Stimulated activated naive CD8-positive, alpha-beta T cell treated with anti-CD3 and anti-CD28 coated beads, Interleukin-15, Interleukin-2, amounts not matched to agents 100 ng/mL and 50 ng/mL, for 24 hours (primary cell): ENCODE data around the gene ZNF286A.
"Not testable (repeated sequence)": the region's sequence is repeated elsewhere in the genome, so short reads cannot be mapped to it uniquely, and the experiment has no call there.

ENCODE experiments used
- H3K27ac Mint-ChIP-seq: one replicate; pipeline ENCODE4 v1.8.0; 2021; ENCODE audit warnings: mild to moderate bottlenecking, mixed read lengths
- H3K27me3 Mint-ChIP-seq: one replicate; pipeline ENCODE4 v1.8.0; 2021; ENCODE audit warnings: mixed read lengths
- H3K36me3 Mint-ChIP-seq: one replicate; pipeline ENCODE4 v1.8.0; 2021; ENCODE audit warnings: low read depth, mixed read lengths
- H3K4me1 Mint-ChIP-seq: one replicate; pipeline ENCODE4 v1.8.0; 2021; ENCODE audit warnings: low read depth, mixed read lengths
- H3K4me3 Mint-ChIP-seq: one replicate; pipeline ENCODE4 v1.8.0; 2021; ENCODE audit warnings: mild to moderate bottlenecking, mixed read lengths
- H3K9me3 Mint-ChIP-seq: one replicate; pipeline ENCODE4 v1.8.0; 2021; ENCODE audit warnings: mixed read lengths

The ZNF286A gene

DNA sequence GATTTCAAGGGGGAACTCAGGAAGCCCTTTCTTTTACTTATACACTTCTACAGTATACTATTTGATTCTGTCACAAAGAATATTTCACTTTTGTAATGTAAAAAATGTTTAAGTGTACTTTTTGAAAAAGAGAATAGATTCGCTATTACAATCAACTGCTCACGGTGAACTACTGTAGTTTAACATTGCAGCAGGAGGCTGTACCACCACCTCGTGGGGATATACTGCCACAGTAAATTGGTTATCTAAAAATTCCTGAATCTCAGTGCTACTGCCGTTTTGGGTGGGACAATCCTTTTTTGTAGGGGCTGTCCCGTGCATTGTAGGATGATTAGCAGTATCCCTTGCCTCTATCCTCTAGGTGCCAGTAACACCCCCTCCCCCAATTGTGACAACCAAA, 30.0 kb upstream of the ZNF286A start:
- H3K27ac Mint-ChIP-seq, H3K4me3 Mint-ChIP-seq, H3K4me1 Mint-ChIP-seq, H3K9me3 Mint-ChIP-seq, H3K27me3 Mint-ChIP-seq: not testable (repeated sequence)
- H3K36me3 Mint-ChIP-seq = peaks cover 28% of the 10 kb centered on the region

DNA sequence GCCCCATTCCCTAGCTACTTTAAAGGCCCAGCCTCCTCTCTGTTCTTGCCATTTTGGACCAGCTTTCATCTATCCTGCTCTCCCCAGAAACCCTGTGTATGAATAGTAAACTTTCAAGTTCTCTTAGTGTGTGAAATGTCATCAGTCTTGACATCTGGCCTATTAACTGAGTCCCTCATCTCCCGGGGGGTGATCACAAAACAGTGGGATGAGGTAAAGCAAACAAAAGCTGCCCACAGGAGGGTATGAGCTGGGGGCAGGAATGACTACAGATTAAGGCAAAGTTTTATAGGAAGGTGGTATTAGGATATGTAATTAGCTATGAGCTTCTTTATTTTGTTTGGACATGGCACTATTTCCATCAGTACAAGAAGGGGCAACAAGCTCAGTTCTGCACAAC, 24.9 kb upstream of the ZNF286A start:
- H3K9me3 Mint-ChIP-seq, H3K4me1 Mint-ChIP-seq, H3K4me3 Mint-ChIP-seq, H3K27me3 Mint-ChIP-seq, H3K27ac Mint-ChIP-seq: not testable (repeated sequence)
- peaks cover 37% of the 10 kb centered on the region for H3K36me3 Mint-ChIP-seq

DNA sequence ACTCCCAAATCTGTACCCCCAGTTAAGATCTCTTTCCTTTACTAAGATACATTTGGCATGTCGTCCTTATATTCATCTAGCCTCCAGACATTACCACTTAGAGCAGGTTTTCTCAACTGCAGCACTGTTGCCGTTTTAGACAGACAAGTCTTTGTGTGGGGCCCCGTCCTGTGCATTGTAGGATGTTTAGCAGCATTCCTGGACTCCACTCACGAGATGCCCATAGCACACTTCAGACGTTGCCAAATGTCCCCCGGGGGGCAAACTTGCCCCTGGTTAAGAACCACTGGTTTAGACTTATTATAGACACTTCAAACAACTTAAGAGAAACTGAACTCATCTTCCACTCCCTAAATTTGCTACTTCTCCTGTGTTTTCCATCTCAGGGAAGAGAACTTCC, 23.6 kb upstream of the ZNF286A start:
- H3K27ac Mint-ChIP-seq, H3K9me3 Mint-ChIP-seq, H3K4me1 Mint-ChIP-seq, H3K4me3 Mint-ChIP-seq, H3K27me3 Mint-ChIP-seq: not testable (repeated sequence)
- peaks cover 44% of the 10 kb centered on the region for H3K36me3 Mint-ChIP-seq

DNA sequence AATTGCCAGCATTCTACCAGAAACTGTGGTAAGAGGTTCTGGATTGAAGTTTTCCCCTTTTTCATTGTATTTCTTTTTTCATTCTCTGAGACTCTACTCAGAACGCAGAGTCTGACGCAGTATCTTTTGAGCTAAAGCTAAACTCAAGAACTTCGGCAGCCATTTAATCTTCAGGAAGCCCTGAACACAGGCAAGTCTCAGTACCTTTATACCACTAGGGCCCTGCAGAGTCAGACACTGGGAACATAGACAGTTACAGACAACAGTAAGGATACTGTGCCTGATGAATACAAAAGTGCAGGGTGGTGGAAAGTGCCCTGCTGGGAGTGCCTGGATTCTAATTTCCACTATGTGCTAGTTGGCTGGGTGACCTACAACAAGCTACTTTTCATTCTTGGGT, 16.4 kb upstream of the ZNF286A start:
- Mint-ChIP-seq H3K4me3 (peak overlapping the region; percentile 95), H3K4me1 (peaks cover 23% of the 10 kb centered on the region), H3K36me3 (peaks cover 17% of the 10 kb centered on the region)
- not testable (repeated sequence) for H3K27me3 Mint-ChIP-seq, H3K27ac Mint-ChIP-seq, H3K9me3 Mint-ChIP-seq

DNA sequence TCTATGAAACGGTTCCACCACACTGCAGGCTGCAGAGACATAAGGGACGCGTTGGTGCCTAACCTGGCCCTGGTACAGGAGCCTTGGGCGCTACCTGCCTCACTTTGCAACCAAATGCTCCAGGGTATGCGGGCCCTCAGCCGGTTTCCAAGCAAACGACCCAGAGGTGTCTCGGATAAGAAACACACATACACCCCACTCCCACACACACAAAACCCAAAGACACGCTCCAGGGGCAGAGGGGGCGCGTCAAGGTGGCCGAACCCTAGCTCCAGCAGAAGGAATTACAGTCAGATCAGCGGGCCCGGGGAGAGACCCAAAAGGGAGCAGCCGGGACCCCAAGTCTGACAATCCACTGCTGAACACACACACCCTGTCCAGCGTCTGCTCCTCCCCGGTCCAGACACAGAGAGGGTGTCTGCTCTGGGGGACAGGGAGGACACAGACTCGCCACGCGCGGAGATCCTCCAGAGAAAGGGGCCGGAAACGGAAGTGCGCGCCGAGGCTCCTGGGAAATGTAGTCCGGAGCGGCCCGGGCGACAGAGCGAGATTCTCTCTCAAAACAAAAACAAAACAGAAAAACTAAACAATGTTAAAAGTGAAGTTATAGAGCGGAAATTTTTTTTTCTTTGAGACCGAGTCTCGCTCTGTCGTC, 15.6 kb upstream of the ZNF286A start, which contains the start of gene TRIM16:
TRIM16 (minus strand) TSS at position 488 of the 655 bp plus-strand sequence. CDS start 32,702 bp downstream, outside the sequence.
- peaks cover 13% of the 10 kb centered on the region for H3K36me3 Mint-ChIP-seq
- H3K27ac Mint-ChIP-seq = peak within 1 kb of the TSS; percentile 92
- not testable (repeated sequence) for H3K9me3 Mint-ChIP-seq, H3K27me3 Mint-ChIP-seq
- peak within 1 kb of the TSS; percentile 95 for H3K4me3 Mint-ChIP-seq
- H3K4me1 Mint-ChIP-seq = peaks cover 23% of the 10 kb centered on the region

DNA sequence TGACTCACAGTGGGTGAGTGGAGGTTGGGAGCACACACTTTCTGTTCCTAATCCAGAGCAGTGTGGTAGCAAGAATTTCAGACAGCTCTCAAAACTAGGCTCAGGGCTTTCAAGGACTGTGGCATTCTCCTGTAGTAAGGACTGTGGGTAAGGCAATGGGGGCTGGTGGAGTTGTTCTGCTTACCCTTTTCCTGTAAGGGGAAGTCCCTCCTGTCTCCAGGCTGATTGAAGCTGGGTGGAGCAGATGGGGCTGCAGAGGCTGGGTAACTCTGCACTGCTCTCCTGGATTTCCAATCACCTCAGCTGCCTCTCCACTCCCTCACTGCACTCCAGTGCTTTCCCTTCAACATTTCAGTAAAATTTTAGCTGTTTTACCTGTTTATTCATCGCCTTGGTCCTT, 12.1 kb upstream of the ZNF286A start:
- H3K36me3 Mint-ChIP-seq, H3K27ac Mint-ChIP-seq, H3K27me3 Mint-ChIP-seq, H3K4me3 Mint-ChIP-seq, H3K9me3 Mint-ChIP-seq: not testable (repeated sequence)
- peaks cover 19% of the 10 kb centered on the region for H3K4me1 Mint-ChIP-seq

DNA sequence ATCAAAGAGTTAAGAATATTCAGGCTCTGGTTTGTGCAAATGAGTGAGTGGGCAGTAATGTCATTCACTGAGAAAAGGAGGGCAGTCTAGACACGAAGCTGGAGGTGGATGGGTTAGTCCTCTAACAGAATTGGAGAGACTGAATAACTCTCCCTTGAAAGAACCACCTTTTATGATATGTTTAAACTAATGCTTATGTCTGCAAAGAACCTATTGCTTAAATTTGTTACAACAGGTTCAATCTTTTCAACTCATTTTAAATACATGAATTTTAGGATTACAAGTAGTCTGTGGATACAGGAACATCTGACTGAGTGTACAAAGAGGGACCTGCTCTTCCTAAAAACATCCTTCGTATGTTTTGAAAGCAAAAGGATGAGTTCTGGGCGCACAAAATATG, 585 bp upstream of the ZNF286A start:
- peaks cover 11% of the 10 kb centered on the region for H3K4me1 Mint-ChIP-seq
- peak overlapping the region; percentile 88 for H3K4me3 Mint-ChIP-seq
- peak overlapping the region; percentile 85 for H3K27ac Mint-ChIP-seq
- peaks cover 29% of the 10 kb centered on the region for H3K36me3 Mint-ChIP-seq
- H3K27me3 Mint-ChIP-seq, H3K9me3 Mint-ChIP-seq: not testable (repeated sequence)

DNA sequence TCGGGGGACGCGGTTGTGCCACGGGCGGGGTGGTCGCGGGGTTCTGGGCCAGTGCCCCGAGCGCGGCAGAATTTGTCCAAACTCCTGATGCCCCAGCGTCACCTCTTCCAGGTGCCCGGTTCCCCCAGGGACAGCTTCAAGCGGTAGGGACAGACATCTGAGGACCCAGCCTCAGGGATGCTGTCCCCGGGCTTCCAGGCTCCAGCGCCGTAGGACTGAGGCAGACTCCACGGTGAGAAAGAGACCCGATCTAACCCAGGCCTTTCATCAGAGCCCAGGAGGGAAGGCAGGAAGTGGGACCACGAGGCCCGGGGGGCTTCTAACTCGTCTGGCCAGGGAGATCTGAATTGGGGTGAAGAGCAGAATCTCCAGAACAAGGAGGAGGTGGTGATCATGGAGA, 385 bp downstream of the ZNF286A start:
- peaks cover 11% of the 10 kb centered on the region for H3K4me1 Mint-ChIP-seq
- H3K9me3 Mint-ChIP-seq, H3K27me3 Mint-ChIP-seq: not testable (repeated sequence)
- H3K4me3 Mint-ChIP-seq = peak overlapping the region; percentile 88
- peak overlapping the region; percentile 85 for H3K27ac Mint-ChIP-seq
- H3K36me3 Mint-ChIP-seq = peaks cover 34% of the 10 kb centered on the region

DNA sequence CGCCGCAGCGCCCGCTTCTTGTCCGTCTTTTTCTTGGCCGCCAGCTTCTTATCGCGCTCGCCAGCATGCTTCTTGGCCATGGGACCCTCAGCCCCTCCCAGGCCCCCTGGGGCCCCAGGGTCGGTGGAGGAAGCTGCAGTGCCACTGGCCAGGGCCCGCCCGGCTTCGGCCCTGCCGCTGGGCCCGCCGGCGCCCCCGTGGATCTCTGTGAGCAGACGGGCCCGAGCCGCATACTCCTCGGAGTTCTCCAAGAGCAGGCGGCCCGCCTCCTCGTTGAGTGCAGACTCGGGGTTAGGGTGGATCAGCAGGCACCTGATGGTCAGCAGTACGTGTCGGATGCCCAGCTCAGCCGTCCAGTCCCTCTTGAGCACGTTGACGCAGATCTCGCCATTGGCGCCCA, 4.7 kb downstream of the ZNF286A start:
- H3K27me3 Mint-ChIP-seq, H3K4me3 Mint-ChIP-seq, H3K4me1 Mint-ChIP-seq, H3K27ac Mint-ChIP-seq: not testable (repeated sequence)
- peaks cover 75% of the 10 kb centered on the region for H3K36me3 Mint-ChIP-seq
- H3K9me3 Mint-ChIP-seq = peaks cover 12% of the 10 kb centered on the region

DNA sequence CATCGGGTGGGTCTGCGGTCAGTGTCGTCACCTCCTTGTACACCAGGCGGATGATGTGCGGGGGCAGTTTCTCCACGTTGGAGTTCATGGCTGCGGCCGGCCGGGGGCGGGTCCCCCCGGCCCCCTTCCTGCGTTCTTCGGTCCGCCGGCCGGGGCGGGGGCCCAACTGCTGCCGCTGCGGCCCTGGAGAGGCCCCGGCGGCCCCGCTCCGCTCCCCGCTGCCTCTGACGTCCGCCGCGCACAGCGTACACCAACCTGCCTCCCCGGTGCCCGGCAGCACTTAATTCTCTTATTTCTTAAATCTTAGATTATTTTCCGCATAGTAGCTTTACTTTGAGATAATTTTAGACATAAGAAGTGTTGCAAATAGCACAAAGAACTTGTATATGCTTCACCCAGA, 5.3 kb downstream of the ZNF286A start:
- H3K4me1 Mint-ChIP-seq, H3K27me3 Mint-ChIP-seq, H3K4me3 Mint-ChIP-seq, H3K27ac Mint-ChIP-seq: not testable (repeated sequence)
- Mint-ChIP-seq H3K36me3 (peaks cover 81% of the 10 kb centered on the region), H3K9me3 (peaks cover 18% of the 10 kb centered on the region)

DNA sequence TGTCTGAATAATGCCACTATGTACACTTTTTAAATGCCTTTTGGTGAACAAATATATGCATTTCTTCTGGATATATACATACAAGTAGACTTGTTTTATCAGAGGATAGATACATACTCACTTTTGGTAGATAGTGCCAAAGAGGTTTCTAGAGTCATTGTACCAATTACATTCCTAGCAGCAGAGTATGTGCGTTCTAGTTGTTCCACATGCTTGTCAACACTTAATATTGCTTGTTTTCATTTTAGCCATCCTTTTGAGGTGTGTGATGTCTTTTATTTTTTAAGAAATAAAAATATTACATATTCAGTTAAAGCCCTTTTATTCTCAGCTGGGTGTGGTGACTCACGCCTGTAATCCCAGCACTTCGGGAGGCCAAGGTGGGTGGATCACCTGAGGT, 9.3 kb downstream of the ZNF286A start:
- H3K4me1 Mint-ChIP-seq, H3K27me3 Mint-ChIP-seq, H3K27ac Mint-ChIP-seq, H3K4me3 Mint-ChIP-seq: not testable (repeated sequence)
- Mint-ChIP-seq H3K9me3 (peaks cover 24% of the 10 kb centered on the region), H3K36me3 (peaks cover 73% of the 10 kb centered on the region)

DNA sequence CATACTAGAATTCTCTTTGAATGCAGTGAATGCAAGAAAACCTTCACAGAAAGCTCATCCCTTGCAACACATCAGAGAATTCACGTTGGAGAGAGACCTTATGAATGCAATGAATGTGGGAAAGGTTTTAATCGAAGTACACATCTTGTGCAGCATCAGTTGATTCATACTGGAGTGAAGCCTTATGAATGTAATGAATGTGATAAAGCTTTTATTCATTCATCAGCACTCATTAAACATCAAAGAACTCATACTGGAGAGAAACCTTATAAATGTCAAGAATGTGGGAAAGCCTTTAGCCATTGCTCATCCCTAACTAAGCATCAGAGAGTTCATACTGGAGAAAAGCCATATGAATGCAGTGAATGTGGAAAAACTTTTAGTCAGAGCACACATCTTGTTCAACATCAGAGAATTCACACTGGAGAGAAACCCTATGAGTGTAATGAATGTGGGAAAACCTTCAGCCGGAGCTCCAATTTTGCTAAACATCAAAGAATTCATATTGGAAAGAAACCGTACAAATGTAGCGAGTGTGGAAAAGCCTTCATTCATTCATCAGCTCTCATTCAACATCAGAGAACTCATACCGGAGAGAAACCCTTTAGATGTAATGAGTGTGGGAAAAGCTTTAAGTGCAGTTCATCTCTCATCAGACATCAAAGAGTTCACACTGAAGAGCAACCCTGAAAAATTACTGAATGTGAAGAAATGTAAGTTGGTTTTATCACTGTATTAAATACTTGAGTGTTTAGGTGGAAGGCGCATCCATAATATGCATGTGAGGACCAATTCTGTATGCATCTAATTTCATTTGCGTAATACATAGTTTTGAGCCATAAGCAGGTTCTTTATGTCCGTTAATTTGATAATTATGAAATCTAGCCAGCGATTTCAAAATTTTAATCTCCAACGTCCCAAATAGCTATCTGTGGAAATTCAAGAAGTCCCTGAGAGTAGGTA, 17.3 kb downstream of the ZNF286A start:
- H3K36me3 Mint-ChIP-seq = peaks cover 53% of the 10 kb centered on the region
- not testable (repeated sequence) for H3K27me3 Mint-ChIP-seq

DNA sequence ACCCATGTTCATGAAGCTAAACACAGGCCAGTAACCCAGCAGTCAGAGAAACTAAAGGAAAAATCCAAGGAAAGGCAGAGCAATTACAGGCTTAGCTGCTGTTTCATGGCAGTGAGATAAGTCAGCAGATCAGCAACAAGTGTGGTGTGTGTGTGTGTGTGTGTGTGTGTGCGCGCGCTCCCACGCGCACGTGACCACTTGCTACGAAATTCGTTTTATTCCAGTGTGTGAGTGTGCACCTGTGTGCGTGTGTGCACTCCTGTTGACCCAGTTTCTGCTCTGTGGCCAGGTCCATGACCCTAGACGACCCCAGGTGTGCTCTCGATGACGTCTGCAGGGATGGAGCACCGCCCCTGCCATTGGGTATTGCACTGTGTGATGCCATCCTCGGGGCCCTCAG, 31.0 kb downstream of the ZNF286A start:
- H3K9me3 Mint-ChIP-seq, H3K27ac Mint-ChIP-seq, H3K4me1 Mint-ChIP-seq, H3K4me3 Mint-ChIP-seq, H3K27me3 Mint-ChIP-seq, H3K36me3 Mint-ChIP-seq: not testable (repeated sequence)

More for the DNA sequence above, 17.3 kb downstream of the ZNF286A start:
- not testable (repeated sequence) for H3K4me3 Mint-ChIP-seq, H3K4me1 Mint-ChIP-seq, H3K27ac Mint-ChIP-seq
- peaks cover 29% of the 10 kb centered on the region for H3K9me3 Mint-ChIP-seq

DNA sequence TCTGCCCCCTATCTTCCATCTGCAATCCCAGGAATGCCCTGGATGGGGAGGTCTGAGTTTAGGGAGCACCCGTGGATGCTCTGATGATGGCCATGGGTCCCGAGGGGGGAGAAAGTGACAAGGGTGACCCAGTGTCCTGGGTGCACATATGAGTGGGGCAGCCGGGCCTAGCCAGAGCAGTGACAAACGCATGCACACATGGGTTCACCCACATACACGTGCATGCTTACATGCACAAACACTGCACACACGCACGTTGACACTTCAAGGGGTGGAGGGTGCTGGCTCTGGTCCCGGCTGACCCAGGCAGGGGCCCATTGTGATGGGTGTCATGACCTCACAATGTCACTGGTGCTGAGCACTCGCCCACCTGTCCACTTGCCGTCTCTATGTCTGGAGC, 32.3 kb downstream of the ZNF286A start, which contains the start of gene TBC1D26:
TBC1D26 (plus strand) TSS at position 384 of the 400 bp plus-strand sequence. CDS start 3,066 bp downstream, outside the sequence.
- H3K27me3 Mint-ChIP-seq, H3K4me1 Mint-ChIP-seq, H3K36me3 Mint-ChIP-seq, H3K9me3 Mint-ChIP-seq, H3K4me3 Mint-ChIP-seq, H3K27ac Mint-ChIP-seq: not testable (repeated sequence)

DNA sequence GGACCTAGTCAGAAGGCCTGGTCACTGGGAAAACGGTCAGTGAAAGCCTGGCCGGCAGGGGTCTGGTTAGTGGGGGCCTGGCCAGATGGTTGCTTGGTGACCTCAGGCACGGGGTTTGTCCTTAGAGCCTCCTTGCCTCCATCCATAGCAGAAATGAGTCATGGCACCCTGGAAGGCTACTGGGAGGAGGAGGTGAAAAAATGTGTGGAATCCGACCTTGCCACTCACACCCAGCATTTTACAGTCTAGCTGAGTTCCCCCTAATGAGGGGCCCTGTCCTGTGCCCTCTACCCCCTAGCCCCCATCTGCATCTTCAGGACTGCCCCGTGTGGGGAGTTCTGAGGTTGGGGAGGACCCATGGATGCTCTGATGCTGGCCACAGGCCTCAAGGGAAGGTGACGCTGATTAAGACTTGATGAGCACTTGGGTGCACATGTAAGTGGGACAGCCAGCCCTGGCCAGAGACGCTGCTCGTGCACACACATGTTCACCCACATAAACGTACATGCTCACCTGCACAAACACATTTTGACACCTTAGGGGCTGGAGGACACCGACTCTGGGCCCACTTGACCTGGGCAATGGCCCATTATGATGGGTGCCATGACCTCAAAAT, 33.7 kb downstream of the ZNF286A start:
- not testable (repeated sequence) for H3K9me3 Mint-ChIP-seq, H3K27me3 Mint-ChIP-seq, H3K27ac Mint-ChIP-seq, H3K36me3 Mint-ChIP-seq, H3K4me1 Mint-ChIP-seq, H3K4me3 Mint-ChIP-seq
